OCI-LY3 (cell line): ENCODE results near the gene SNX14.
"Not testable (repeated sequence)": the region's sequence is repeated elsewhere in the genome, so short reads cannot be mapped to it uniquely, and the experiment has no call there.

Experiments used
- EZH2phosphoT487 ChIP-seq: fragments of 200-600 bp; shearing (Covaris generic); IDR thresholded peaks from 2 replicates; pipeline ENCODE4 v1.6.1; 2018; ENCODE audit warnings: antibody characterized with exemption, mixed run types, low read depth
- TF ChIP-seq, protein P1 (sequence below): fragments of 200-600, 300-600 bp; sonication (generic); IDR thresholded peaks from 2 replicates; pipeline ENCODE4 v1.5.1; 2014; ENCODE audit warnings: antibody characterized with exemption, low read length, low read depth

GRCh38 chr6:85564223-85564622 lies 29.4 kb downstream of the SNX14 start:
- TF ChIP-seq, protein P1, sequence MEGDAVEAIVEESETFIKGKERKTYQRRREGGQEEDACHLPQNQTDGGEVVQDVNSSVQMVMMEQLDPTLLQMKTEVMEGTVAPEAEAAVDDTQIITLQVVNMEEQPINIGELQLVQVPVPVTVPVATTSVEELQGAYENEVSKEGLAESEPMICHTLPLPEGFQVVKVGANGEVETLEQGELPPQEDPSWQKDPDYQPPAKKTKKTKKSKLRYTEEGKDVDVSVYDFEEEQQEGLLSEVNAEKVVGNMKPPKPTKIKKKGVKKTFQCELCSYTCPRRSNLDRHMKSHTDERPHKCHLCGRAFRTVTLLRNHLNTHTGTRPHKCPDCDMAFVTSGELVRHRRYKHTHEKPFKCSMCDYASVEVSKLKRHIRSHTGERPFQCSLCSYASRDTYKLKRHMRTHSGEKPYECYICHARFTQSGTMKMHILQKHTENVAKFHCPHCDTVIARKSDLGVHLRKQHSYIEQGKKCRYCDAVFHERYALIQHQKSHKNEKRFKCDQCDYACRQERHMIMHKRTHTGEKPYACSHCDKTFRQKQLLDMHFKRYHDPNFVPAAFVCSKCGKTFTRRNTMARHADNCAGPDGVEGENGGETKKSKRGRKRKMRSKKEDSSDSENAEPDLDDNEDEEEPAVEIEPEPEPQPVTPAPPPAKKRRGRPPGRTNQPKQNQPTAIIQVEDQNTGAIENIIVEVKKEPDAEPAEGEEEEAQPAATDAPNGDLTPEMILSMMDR = not testable (repeated sequence)
- TF ChIP-seq EZH2phosphoT487 = not testable (repeated sequence)
